Measurements from ENCODE around the gene GUCA1A. TPM values are rescaled to one million over a fixed set of nuclear protein-coding genes. Genes with fewer than 3 reads are reported as not detected.
"Not testable (repeated sequence)": the region's sequence is repeated elsewhere in the genome, so short reads cannot be mapped to it uniquely, and the experiment has no call there.

Gene GUCA1A
- total and polyA plus RNA-seq, 8 donors: 0.12 TPM; not detected in 7

DNA sequence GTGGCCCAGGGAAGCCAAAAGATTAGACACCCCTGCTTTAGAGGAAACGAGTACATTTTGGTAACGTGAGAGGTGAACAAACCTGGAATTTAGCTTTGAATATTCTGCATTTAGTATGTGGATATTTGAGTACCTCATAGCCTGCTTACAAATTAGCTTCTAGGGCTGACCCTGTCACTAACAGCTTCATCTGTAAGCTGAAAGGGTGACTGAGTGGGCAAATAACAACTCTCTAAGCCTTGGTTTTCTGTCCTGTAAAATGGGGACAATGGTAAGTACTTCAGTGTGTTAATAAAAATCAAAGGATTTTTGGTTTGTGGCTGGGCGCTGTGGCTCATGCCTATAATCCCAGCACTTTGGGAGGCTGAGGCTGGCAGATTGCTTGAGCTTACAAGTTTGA lies 30.0 kb downstream of the GUCA1A start:
- FAIRE-seq (no peak), DNase-seq (no peak), ATAC-seq (no peak)
- peaks cover 6 to 17% (median 13%) of the 10 kb centered on the region in 3 donors for H3K4me1 ChIP-seq
- WGBS, 2 donors: 84 to 89% methylated on average over 3 of the region's 3 CpGs
- H3K4me3 ChIP-seq: no peak overlapping the region
- H3K9me3 ChIP-seq: no peaks in the 10 kb centered on the region
- H3K36me3 ChIP-seq: peaks cover 0 to 8% (median 0%) of the 10 kb centered on the region in 3 donors
- no peak overlapping the region for H3K27ac ChIP-seq
- intact Hi-C loops (cut with DNase I): no loop called here
- TF ChIP-seq, protein P1, sequence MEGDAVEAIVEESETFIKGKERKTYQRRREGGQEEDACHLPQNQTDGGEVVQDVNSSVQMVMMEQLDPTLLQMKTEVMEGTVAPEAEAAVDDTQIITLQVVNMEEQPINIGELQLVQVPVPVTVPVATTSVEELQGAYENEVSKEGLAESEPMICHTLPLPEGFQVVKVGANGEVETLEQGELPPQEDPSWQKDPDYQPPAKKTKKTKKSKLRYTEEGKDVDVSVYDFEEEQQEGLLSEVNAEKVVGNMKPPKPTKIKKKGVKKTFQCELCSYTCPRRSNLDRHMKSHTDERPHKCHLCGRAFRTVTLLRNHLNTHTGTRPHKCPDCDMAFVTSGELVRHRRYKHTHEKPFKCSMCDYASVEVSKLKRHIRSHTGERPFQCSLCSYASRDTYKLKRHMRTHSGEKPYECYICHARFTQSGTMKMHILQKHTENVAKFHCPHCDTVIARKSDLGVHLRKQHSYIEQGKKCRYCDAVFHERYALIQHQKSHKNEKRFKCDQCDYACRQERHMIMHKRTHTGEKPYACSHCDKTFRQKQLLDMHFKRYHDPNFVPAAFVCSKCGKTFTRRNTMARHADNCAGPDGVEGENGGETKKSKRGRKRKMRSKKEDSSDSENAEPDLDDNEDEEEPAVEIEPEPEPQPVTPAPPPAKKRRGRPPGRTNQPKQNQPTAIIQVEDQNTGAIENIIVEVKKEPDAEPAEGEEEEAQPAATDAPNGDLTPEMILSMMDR (IDR thresholded peaks at IDR 0.05): no peak
- no peaks in the 10 kb centered on the region for H3K27me3 ChIP-seq

DNA sequence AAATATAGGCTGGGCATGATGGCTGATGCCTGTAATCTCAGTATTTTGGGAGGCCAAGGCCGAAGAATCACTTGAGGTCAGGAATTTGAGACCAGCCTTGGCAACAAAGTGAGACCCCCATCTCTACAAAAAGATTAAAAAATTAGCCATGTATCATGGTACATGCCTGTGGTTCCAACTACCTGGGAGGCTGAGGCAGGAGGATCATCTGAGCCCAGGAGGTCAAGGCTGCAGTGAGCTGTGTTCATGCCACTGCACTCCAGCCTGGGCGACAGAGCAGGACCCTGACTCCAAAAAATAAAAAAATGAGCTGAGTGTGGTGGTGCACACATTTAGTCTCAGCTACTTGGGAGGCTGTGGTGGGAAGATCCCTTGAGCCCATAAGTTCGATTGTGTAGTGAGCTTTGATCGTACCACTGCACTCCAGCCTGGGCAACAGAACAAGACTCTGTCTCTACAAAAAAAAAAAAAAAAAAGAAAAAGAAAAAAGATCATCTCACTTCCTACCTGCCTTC lies 31.7 kb downstream of the GUCA1A start:
- peak in 1 of 4 donors; percentile 13 for ATAC-seq
- H3K4me3 ChIP-seq: no peak overlapping the region
- peaks cover 0 to 16% (median 4%) of the 10 kb centered on the region in 3 donors for H3K36me3 ChIP-seq
- 67 to 71% methylated on average over 4 of the region's 4 CpGs for WGBS, 2 donors
- H3K27me3 ChIP-seq: no peaks in the 10 kb centered on the region
- no peak for FAIRE-seq
- intact Hi-C loops (cut with DNase I): no loop called here
- no peaks in the 10 kb centered on the region for H3K9me3 ChIP-seq
- no peak for DNase-seq
- TF ChIP-seq, protein P1 (IDR thresholded peaks at IDR 0.05): no peak
- H3K27ac ChIP-seq: peak overlapping the region in 2 of 4 donors; percentile 48 to 55
- peaks cover 6 to 17% (median 13%) of the 10 kb centered on the region in 3 donors for H3K4me1 ChIP-seq

DNA sequence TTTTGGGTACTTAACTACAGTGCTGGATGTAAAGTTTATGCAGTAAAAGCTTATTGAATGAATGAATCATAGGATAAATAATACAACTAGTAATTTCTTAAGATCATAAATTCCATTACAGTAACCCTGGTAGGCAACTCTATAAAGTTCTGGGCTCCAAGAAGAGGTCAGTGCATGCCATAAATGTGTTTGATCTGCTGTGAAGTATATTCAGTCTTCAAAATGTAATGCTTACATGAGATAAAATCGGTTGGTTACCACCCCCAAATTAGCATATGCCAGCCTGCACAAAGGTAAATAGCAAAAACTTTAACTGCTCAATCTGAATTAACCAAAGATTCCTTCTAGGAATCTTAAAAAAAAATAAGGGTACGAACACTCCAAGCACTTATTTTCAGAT lies 34.4 kb downstream of the GUCA1A start:
- 61 to 62% methylated on average over 2 of the region's 2 CpGs for WGBS, 2 donors

DNA sequence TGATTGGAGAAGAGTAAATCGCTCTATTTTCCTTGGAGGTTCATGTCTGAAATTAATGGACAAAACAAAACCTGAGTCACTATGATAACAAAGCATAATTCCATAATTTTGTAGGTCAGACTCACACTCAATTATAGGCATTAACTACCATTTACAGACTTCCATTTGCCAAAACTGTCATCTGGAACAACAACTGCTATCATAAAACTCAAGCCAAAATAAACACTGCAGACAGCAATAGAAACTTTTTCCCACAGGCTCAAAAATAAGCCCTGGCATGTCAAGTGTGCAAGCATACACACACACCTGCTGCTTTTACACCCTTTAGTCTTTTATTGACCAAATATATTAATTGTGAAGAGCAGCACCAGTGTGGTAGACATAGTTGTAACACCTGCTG lies 37.4 kb downstream of the GUCA1A start:
- FAIRE-seq: no peak
- Histone ChIP-seq H3K9me3 (no peaks in the 10 kb centered on the region), H3K4me3 (no peak overlapping the region), H3K4me1 (peaks cover 0 to 4% (median 0%) of the 10 kb centered on the region in 3 donors), H3K27me3 (no peaks in the 10 kb centered on the region), H3K36me3 (peaks cover 0 to 28% (median 12%) of the 10 kb centered on the region in 3 donors), H3K27ac (no peak overlapping the region)
- intact Hi-C loops (cut with DNase I): no loop called here
- TF ChIP-seq, protein P1 (IDR thresholded peaks at IDR 0.05): no peak
- DNase-seq: no peak
- peak in 3 of 4 donors; percentile 20 to 43 (median 41) for ATAC-seq
- WGBS, 2 donors: no CpG with 5 or more reads among the region's 1 CpG

More for the DNA sequence above, 34.4 kb downstream of the GUCA1A start:
- H3K27ac ChIP-seq; H3K27me3 ChIP-seq; FAIRE-seq; H3K4me3 ChIP-seq; intact Hi-C loops (cut with DNase I); ATAC-seq; DNase-seq; H3K9me3 ChIP-seq: not testable (repeated sequence)
- peaks cover 6 to 16% (median 13%) of the 10 kb centered on the region in 3 donors for H3K4me1 ChIP-seq
- peaks cover 0 to 28% (median 12%) of the 10 kb centered on the region in 3 donors for H3K36me3 ChIP-seq

DNA sequence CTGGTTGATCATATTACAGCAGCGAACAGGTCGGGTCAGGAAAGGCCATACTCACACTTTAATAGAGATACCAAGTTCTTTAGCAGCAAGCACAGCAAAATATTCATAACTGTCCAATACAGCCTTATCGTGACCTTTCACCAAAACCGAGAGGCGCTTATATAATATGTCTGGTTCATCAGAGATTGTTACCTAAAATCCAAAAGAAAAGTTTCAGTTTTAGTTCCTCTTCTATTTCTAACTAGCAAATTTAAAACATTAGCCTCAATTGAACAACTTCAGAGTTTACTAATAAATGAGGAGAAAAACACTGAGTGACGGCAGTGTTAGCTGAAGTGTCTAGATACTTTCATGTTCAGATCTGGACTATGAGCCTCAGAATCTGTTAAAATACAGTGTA lies 38.6 kb downstream of the GUCA1A start:
- no peaks in the 10 kb centered on the region for H3K9me3 ChIP-seq
- H3K27me3 ChIP-seq: no peaks in the 10 kb centered on the region
- TF ChIP-seq, protein P1 (IDR thresholded peaks at IDR 0.05): no peak
- H3K4me3 ChIP-seq: no peak overlapping the region
- ATAC-seq: no peak
- DNase-seq: no peak
- no peak for FAIRE-seq
- no peak overlapping the region for H3K27ac ChIP-seq
- H3K36me3 ChIP-seq: peaks cover 0 to 28% (median 12%) of the 10 kb centered on the region in 3 donors
- intact Hi-C loops (cut with DNase I): no loop called here
- WGBS, 2 donors: 75 to 83% methylated on average over 6 of the region's 6 CpGs
- peaks cover 0 to 7% (median 4%) of the 10 kb centered on the region in 3 donors for H3K4me1 ChIP-seq
